ENCODE data around the gene SLC35C1.

DNA sequence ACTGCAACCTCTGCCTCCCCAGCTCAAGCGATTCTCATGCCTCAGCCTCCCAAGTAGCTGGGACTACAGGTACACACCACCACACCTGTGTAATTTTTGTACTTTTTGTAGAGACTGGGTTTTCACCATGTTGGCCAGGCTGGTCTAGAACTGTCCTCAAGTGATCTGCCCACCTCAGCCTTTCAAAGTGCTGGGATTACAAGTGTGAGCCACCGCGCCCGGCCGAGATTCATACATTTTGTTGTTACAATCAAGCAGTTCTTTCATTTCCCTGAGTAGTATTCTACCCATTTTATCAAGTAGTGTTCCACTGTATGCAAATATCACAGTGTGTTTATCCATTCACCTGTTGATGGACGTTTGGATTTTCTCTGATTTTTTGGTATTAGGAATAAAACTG is 26.6 kb upstream of the SLC35C1 start:
- TF ChIP-seq, protein P1, sequence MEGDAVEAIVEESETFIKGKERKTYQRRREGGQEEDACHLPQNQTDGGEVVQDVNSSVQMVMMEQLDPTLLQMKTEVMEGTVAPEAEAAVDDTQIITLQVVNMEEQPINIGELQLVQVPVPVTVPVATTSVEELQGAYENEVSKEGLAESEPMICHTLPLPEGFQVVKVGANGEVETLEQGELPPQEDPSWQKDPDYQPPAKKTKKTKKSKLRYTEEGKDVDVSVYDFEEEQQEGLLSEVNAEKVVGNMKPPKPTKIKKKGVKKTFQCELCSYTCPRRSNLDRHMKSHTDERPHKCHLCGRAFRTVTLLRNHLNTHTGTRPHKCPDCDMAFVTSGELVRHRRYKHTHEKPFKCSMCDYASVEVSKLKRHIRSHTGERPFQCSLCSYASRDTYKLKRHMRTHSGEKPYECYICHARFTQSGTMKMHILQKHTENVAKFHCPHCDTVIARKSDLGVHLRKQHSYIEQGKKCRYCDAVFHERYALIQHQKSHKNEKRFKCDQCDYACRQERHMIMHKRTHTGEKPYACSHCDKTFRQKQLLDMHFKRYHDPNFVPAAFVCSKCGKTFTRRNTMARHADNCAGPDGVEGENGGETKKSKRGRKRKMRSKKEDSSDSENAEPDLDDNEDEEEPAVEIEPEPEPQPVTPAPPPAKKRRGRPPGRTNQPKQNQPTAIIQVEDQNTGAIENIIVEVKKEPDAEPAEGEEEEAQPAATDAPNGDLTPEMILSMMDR (conservative IDR thresholded peaks at IDR 0.05; ENCODE audit: low read depth, low read length): no peak
- no peak for TF ChIP-seq EZH2 (IDR thresholded peaks at IDR 0.05; ENCODE audit: low read length, unreplicated experiment)
